HG03558 (cell line): ENCODE results near the gene MCAT.

ENCODE experiments used
- ATAC-seq: cut with Tn5 transposase; IDR thresholded peaks from one replicate; pipeline ENCODE4 v1.9.1; 2021; ENCODE audit warnings: moderate number of reproducible peaks; ENCODE audit not compliant: unreplicated experiment; ENCODE audit errors: extremely low read depth

Gene MCAT, protein sequence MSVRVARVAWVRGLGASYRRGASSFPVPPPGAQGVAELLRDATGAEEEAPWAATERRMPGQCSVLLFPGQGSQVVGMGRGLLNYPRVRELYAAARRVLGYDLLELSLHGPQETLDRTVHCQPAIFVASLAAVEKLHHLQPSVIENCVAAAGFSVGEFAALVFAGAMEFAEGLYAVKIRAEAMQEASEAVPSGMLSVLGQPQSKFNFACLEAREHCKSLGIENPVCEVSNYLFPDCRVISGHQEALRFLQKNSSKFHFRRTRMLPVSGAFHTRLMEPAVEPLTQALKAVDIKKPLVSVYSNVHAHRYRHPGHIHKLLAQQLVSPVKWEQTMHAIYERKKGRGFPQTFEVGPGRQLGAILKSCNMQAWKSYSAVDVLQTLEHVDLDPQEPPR

DNA sequence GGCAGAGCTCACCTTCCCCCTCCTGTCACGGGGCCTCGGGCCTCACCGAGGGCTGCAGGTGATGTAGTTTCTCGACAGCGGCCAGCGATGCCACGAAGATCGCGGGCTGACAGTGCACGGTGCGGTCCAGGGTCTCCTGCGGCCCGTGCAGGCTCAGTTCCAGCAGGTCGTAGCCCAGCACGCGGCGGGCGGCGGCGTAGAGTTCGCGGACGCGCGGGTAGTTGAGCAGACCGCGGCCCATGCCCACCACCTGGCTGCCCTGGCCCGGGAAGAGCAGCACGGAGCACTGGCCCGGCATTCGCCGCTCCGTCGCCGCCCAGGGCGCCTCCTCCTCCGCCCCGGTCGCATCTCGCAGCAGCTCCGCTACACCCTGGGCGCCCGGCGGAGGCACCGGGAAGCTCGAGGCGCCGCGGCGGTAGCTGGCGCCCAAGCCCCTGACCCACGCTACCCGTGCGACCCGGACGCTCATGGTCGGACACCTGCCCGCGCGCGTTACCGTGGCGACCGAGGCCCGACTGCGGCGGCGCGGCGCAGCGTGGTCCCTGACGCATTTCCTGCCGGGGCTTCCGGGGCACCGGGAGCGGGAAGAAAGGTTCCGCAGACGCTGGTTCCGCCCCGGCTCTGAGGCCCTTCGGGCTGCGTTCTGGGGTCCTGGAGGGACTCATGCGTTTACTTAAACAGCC lies at the start of gene MCAT:
Gene MCAT, minus strand, starts transcription at position 519 of the 683 bp plus-strand sequence. Its CDS starts 50 bp downstream, at position 469.
- ATAC-seq = peak; percentile 63

DNA sequence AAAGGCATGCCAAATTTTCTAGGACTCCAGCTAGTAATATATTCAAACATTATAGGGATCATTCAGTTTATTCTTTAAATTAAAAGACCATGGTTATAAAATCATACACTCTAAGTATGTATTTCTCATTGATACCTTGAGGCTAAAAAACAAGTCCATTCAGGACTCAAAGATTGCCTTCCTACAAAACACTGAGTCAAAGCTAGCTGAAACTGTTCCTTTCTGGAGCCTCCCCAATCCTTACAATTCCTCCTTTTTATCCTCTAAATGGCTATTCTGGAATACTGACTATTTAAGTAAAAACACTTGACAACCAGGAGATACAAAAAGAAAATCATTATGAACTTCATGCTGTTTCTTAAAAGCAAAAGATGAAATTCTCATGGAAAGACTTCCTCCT lies 48.6 kb upstream of the MCAT start:
- ATAC-seq = no peak

DNA sequence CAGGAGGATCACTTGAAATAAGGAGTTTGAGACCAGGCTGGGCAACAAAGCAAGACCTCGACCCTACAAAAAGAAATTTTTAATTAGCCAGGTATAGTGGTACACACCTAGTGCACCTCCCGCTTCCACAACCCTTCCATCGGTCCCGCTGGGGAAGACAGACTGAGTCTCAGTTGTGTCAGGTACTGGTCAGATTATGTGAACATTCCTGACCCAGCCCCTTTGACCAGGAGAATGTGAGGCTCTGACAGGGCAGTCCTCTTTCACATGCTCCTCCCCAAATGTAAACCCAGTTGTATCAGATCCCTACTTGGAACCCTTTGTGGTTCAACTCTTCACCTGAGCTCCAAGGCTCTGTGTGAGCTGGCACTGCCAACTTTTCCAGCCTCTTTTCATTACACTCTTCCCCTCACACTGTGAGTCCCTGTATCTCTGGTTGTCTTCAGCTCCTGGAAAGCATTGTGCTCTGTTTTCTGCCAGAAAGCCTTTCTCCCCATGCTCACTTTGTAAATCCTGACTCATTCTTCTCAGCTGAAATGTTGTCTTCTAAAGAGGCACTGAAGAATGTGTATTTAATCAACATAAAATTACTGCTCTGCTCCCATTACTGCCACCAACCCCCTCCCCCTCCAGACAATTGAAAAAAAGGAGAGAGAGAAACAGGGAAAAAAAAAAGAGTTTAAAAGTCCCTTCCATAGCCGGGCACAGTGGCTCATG lies 45.8 kb upstream of the MCAT start:
- ATAC-seq = no peak

DNA sequence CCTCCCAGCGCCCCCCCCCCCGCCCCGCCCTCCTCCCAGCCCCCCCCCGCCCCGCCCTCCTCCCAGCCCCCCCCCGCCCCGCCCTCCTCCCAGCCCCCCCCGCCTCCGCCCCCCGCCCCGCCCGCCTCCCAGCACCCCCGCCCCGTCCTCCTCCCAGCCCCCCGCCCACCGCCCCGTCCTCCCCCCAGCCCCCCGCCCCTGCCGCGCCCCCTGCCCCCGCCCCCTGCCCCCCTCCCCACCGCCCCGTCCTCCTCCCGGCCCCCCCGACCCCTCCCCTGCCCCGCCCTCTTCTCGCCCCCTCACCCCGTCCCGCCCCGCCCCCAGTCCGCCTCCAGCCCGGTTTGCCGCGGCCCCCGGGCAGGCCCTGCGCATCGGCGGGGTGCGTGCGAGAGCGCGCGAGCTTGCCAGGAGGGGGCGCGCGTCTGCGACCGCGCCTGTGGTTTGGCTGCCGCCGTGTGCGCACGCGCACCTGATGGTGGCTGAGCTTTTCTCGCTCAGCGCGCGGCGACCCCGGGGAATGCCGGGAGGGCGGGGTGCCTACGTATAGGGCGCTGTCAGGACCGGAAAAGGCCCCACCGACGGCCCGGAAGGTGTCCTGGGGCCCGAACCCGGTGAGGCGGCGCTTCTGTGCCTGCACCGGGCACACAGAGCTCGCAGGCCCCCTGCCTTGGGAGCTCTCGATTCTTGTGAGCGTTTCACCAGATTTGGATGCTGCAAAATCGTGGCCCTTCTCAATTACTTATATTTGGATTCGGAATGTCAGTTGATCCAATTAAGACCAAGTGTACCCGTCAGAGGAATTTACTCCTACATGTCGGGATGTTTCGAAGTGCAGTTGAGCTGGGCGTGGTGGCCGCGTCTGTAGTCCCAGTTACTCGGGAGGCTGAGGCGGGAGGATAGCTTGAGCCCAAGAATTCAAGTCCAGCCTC lies 44.2 kb upstream of the MCAT start:
- ATAC-seq = peak; percentile 66

DNA sequence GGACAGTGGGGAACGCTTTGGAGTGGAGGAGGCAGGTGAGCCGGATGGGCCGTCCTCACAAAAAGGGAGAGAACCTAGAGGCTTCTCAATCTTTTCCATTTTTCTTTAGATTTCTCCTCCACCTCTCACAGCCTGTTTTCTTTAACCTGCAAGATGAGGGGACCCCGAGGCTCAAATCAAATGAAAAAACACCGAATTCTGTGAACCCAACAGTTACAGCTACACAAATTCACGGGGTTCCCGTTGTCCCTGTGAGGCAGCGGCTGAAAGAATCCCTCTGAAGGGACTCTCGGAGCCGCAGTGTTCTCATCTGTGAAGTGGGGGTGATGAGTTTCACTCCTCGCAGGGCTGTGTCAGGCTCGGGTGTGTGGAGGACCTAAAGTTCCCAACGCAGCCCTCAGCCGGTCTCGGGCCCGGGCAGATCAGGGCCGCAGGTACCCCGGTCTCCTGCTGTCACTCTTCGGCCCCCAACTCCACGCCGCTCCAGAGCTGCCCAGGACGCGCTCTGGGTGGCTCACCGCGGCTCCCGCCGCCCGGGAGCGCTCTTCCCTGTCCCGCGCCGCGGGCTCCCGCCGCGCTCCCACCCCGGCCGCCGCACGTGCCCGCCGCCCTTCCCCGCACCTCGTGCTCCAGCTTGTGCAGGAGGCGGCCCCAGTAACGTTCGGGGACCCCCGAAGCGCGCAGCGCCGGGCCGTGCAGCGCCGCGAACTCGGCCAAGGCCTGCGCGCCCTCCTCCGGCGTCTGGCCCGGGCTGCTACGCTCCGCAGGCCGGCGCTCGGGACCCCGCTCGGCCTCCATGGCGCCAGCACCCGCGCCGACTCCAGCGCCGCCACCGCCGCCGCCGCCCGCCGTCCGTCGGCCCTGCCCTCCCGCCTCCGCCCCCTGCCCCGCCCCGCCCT lies 43.3 kb upstream of the MCAT start, which contains the start of gene TTLL12:
Gene TTLL12, minus strand, starts transcription at position 863 of the 899 bp plus-strand sequence. Its CDS starts 65 bp downstream, at position 798.
- no peak for ATAC-seq

DNA sequence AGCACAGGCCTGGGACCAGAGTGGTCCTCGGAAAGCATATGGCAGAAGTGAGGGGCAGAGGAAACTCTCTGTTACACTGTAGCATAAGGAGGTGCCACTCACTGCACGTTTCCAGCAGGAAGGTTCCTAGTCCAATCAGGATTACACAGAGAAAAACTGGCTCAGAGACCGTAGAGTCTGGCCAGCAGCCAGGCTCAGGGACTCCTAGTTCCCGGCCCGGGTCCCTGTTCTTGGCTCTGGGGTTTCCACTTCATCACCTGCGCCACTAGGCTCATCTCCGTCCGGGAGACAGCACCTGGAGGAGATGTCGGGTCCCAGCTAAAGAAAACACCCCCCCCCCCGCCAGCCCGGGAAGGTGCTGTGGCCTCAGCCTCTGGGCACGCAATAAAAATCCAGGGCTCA lies 42.7 kb upstream of the MCAT start:
- ATAC-seq = no peak

DNA sequence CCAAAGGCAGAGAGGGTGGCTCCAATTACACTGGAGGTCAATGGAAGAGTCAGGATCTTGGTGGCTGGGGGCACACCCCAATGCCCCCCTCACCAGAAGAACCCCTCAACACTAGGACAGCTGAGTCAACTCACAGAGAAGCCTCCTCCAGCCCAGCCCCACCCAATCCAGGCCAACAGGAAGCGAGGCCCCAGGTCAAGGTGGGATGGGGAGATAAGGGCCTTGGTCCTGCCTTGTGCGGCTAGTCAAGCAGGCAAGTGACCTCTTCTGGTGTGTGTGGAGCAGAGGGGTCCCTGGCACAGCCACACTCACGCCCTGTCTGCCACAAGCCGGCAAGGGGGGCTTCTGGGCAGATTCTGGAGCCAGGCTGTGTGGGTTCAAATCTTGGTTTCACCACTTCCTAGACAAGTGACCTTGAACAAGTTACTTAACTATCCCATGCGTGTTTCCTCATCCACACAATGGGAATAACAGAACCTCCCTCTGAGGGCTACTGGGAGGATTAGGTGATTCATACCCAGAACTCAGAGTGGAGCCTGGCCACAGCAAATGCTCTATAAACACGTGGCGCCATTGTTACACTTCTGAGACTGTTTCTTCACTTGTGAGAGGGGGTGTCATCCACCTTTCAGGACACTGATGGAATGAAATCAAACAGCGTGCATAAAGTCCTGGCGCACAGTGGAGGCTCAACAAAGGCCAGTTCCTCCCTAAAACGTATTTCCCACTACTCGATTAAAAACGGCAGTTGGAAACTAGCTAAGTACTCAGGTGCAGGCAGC lies 40.5 kb upstream of the MCAT start:
- no peak for ATAC-seq

DNA sequence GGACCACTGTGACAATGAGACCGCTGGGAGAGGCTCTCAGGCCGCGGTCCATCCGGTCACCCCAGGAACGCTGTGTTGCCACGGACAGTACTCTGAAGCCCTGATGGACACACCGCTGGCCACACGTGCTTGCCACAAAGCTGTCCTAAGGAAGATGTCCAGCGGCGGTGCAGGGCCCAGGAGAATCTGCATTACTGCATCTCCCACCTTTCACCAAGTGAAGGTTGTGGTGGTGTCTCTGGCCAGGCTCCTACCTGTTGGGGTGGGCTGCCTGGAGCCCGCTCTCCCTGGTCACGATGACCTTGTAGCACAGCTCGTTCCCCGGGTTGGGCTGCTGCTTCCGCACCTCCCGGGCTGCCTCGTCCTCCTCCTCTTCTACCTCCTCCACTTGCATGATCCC lies 39.5 kb upstream of the MCAT start:
- no peak for ATAC-seq

DNA sequence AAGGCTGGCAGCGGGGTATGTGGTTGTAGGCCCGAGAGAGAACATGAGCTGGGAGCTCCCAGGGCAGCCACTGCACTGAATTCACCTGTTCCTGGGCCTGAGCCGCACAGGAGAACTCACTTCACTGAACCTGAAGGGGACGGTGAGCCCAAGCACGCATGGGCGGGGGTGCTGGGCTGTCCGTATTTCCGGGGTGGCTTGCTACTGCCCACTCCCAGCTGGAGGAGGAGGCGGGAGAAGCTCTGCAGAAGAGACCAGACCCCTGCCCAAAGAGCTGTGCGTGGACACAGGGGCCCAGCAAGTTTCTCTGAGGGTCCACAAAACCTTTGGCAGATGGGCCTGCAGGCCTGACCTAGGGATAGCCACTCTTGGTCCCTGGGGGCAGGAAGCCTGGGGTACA lies 38.9 kb upstream of the MCAT start:
- no peak for ATAC-seq

DNA sequence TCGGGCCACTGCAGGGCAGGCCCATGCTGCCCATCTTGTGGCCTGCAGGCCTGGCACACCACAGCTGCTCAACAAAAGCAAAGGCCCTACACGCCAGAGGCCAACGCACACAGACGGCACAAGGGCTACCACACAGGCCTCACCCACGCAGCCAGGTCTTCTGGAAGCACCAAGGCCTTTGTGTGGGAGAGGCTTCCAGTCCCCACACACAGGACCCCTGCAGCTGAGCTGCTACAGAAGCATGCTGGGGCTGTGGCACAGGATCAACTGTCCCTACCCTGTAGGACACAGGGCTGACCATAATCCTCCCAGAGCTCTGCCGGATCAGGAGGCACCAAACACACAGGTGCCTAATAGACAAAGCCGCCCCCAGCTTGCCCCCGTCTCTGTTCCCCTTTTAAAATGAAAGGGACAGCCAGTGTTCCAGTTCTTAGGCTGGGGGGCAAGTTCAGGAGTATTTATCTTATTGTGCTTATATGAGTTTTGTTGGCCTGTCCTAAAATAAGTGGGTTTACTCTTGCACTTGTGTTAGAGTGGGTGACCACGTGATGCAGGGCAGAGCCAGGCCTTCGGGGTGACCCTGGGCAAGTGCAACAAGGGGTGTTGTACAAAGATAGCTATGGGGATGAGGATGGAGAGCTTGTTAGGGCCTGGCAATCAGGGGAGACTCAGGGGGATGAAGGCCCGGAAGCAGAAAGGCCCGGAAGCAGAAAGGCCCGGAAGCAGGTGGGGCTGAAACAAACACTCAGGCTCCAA lies 38.3 kb upstream of the MCAT start:
- ATAC-seq = no peak

DNA sequence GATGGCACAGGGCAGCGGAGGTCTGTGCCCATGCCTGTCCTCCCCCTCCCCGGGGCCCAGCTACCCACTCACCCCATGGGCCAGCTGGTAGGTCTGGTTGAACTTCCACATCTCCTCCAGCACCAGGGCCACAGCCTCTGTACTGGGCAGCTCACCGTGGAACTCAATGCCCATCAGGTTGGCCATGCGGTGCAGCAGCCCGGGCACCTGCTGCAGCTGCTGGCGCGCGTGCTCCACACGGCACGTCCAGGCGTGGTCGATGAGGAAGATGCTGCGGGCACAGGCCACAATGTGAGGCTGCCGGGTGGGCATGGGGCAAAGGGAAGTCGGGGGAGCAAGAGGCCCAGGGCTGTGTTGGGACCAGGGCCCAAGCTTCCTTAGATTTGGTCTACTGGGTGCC lies 37.5 kb upstream of the MCAT start:
- no peak for ATAC-seq

DNA sequence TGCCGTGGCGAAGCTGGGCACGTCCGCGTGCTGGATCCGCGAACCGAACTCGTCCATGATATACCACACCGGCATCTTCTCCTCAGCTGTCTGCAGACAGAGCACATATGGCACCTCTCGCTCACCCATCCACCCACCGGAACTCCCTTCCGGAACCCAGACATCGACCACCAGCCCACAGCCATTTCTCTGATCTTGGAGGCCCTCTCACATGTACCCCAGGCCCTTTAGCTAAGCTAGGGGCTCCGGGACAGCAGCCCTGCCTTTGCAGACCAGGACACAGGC lies 36.7 kb upstream of the MCAT start:
- no peak for ATAC-seq

DNA sequence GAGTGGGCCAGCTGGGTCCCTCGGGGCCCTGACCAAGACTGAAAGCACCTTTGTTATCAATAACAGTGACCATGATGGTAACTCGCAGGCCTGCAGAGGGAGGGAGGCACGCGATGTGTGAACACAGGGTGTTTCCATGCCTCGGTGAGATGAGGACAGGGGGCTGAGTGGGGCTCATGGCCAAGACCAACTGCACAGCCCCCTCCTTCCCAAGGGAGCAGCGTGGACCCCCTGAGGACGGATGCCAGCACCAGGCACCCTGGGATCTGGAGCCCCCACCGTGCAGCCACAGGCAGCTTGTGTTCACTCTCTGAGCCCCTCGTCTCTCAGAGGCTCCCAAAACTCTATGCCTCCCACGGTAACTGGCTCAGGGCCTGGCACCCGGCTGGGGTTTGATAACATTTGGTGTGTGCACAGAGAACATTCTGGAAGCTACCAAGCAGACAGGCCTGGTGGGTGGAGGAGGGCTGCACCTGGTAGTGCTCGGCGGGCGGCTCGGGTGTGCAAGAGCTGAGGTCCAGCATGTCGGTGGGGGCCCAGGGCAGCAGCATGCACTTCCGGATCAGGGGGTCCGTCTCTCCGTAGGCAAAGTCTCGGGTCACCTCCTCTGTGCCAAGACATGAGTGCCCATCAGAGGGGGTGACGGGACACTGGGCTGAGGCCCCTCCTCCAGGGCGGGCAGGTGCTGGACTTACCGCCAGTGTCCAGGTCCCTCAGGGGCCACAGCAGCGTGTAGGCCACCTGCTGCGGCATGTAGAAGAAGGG lies 36.1 kb upstream of the MCAT start:
- ATAC-seq = no peak

DNA sequence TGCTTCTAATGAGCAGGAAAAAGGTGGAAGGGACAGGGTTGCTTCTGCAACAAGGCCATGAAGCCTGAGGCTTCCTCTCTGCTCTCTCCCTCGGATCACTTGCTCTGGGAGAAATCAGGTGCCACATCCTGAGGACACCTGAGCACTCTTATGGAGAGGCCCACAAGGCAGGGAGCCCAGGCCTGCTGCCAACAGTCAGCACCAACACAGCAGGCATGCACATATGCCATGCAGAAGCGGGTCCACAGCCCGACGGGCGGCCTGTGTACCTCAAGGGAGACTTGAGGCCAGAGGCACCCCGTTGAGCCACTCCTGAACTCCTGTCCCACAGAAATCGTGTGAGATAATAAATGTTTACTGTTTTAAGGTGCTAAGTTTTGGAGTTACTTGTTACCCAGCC lies 34.3 kb upstream of the MCAT start:
- no peak for ATAC-seq

DNA sequence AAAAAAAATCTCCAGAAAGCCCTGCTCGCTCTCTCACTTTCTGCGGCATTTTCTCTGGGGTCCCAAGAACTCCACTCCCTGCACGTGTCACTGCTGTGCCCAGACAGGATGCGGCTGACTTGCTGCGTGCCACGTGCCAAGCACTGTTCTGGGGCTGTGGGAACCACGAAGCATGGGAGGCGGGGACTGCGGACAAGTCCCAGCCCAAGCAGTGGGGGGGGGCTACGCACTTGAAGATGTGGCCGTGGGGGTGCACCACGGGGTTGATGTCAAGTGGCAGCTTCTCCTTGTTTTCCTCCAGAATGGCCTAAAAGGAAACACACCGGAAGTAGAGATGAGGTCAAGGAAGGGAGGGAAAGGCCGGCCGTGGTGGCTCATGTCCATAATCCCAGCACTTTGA lies 32.9 kb upstream of the MCAT start:
- no peak for ATAC-seq

DNA sequence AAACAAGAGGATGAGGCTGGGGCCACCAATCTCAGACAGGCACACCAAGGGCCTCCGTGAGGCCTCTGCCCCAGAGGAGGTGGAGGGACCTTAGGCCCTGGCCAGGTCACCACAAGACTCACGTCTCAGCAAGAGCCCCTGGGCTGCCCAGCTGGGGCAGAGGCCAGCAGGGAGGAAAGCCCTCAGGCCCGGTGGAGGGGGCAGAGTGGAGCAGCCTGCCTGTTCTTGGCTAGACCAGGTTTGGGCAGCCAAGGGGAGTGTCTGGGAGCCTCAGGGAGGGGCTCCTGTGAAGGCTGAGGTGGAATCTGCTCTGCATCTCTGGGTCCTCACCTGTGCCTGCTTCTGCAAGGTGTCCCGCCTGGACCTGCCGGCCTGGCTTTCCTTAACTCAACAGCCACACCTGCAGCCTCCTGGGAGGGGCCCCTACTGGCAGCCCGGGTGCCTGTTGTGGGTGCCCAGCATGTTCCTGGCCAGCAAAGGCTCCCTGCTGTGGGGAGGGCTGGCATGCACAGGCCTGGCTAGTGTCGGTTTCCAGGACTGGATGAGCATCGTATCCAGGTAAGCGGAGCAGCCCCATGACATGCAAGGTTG lies 31.8 kb upstream of the MCAT start:
- no peak for ATAC-seq
